ENCODE data around the gene CYYR1. TPM values are rescaled to one million over a fixed set of nuclear protein-coding genes. Genes with fewer than 3 reads are reported as not detected.

CYYR1 gene
- total and polyA plus RNA-seq, 4 donors: 1.9 to 3.4 (median 2.2) TPM

DNA sequence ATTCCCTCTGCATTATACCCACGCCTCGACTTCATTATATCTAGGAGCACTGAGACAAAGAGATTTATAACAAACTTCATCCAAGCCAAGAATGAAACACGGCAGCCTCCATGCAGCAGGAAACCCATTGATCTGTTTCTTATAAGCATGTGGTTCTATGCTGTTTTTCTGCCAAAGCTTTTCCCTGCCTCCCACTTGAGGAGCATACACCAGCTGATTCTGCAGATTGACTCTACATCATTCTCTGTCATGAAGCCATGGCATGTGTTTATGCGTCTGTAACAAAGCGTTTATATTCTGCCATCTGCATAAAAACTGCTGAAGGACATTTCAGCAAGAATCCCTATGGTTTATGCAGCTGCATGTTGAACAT is 102.0 kb downstream of the CYYR1 start:
- no peak overlapping the region for H3K4me3 ChIP-seq (ENCODE audit: low read depth in 1 of 3, low read length in 3 of 3)
- peaks cover 0 to 3% (median 0%) of the 10 kb centered on the region in 4 donors for H3K27me3 ChIP-seq (ENCODE audit: control insufficient read depth in 4 of 4, insufficient read depth in 4 of 4, low read length in 3 of 4)
- no peak for DNase-seq (ENCODE audit: low spot score)
- peaks cover 0 to 1% (median 0%) of the 10 kb centered on the region in 4 donors for H3K36me3 ChIP-seq (ENCODE audit: control insufficient read depth in 4 of 4, insufficient read depth in 3 of 4, low read depth in 1 of 4, low read length in 3 of 4)
- H3K27ac ChIP-seq (ENCODE audit: low read depth in 1 of 2, low read length in 2 of 2): no peak overlapping the region
- H3K4me1 ChIP-seq (ENCODE audit: control insufficient read depth in 4 of 4, insufficient read depth in 4 of 4, low read length in 3 of 4): no peaks in the 10 kb centered on the region
- WGBS: 85% methylated on average over 5 of the region's 5 CpGs
- H3K9me3 ChIP-seq (ENCODE audit: control insufficient read depth in 4 of 4, low read length in 3 of 4): no peaks in the 10 kb centered on the region
- no peak overlapping the region for H3K9ac ChIP-seq (ENCODE audit: low read depth in 1 of 2, low read length in 2 of 2)
- TF ChIP-seq FOXA1 (IDR thresholded peaks at IDR 0.05) (no peak), FOXA2 (IDR thresholded peaks at IDR 0.05) (no peak)

DNA sequence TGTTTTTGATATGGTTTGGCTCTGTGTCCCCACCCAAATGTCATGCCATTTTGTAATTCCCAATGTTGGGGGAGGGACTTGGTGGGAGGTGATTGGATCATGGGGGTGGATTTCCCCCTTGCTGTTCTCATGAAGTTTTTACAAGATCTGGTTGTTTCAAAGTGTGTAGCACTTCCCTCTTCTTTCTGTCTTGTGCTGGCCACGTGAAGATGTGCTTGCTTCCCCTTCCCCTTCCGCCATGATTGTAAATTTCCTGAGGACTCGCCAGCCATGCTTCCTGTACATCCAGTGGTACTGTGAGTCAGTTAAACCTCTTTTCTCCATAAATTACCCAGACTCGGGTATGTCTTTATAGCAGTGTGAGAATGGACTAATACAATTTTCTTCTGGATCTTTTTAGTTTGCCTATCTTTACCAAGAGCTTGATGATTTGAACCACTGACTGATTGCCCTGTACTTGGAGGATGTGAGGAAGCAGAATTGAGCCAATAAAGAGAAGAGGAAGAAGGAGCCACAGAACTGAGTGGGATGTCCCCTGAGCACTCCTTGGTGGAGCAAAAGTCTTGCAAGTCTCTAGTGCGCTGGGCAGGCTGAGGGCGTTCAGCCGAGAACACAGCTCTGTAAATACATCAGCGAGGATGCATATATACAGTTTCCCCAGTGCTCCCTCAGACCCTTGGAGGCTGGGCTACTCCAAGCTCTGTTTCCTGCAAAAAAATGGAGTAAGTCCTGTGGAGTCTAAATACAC is 102.6 kb downstream of the CYYR1 start:
- peaks cover 0 to 1% (median 0%) of the 10 kb centered on the region in 4 donors for H3K36me3 ChIP-seq (ENCODE audit: control insufficient read depth in 4 of 4, insufficient read depth in 3 of 4, low read depth in 1 of 4, low read length in 3 of 4)
- H3K4me3 ChIP-seq (ENCODE audit: low read depth in 1 of 3, low read length in 3 of 3): no peak overlapping the region
- no peaks in the 10 kb centered on the region for H3K9me3 ChIP-seq (ENCODE audit: control insufficient read depth in 4 of 4, low read length in 3 of 4)
- TF ChIP-seq JUND (IDR thresholded peaks at IDR 0.05) (no peak), TAF1 (conservative IDR thresholded peaks at IDR 0.05) (no peak), FOXA2 (IDR thresholded peaks at IDR 0.05) (no peak), SP1 (IDR thresholded peaks at IDR 0.05) (no peak), RXRA (IDR thresholded peaks at IDR 0.05) (no peak), GABPA (IDR thresholded peaks at IDR 0.05 in 1 of 2, conservative IDR thresholded peaks at IDR 0.05 in 1 of 2) (no peak), RAD21 (IDR thresholded peaks at IDR 0.05) (no peak), FOXA1 (IDR thresholded peaks at IDR 0.05) (no peak), HNF4G (IDR thresholded peaks at IDR 0.05) (no peak)
- TF ChIP-seq, protein P1, sequence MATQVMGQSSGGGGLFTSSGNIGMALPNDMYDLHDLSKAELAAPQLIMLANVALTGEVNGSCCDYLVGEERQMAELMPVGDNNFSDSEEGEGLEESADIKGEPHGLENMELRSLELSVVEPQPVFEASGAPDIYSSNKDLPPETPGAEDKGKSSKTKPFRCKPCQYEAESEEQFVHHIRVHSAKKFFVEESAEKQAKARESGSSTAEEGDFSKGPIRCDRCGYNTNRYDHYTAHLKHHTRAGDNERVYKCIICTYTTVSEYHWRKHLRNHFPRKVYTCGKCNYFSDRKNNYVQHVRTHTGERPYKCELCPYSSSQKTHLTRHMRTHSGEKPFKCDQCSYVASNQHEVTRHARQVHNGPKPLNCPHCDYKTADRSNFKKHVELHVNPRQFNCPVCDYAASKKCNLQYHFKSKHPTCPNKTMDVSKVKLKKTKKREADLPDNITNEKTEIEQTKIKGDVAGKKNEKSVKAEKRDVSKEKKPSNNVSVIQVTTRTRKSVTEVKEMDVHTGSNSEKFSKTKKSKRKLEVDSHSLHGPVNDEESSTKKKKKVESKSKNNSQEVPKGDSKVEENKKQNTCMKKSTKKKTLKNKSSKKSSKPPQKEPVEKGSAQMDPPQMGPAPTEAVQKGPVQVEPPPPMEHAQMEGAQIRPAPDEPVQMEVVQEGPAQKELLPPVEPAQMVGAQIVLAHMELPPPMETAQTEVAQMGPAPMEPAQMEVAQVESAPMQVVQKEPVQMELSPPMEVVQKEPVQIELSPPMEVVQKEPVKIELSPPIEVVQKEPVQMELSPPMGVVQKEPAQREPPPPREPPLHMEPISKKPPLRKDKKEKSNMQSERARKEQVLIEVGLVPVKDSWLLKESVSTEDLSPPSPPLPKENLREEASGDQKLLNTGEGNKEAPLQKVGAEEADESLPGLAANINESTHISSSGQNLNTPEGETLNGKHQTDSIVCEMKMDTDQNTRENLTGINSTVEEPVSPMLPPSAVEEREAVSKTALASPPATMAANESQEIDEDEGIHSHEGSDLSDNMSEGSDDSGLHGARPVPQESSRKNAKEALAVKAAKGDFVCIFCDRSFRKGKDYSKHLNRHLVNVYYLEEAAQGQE (IDR thresholded peaks at IDR 0.05): no peak
- TF ChIP-seq, protein P2, sequence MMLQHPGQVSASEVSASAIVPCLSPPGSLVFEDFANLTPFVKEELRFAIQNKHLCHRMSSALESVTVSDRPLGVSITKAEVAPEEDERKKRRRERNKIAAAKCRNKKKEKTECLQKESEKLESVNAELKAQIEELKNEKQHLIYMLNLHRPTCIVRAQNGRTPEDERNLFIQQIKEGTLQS (IDR thresholded peaks at IDR 0.05): no peak
- TF ChIP-seq, protein P3, sequence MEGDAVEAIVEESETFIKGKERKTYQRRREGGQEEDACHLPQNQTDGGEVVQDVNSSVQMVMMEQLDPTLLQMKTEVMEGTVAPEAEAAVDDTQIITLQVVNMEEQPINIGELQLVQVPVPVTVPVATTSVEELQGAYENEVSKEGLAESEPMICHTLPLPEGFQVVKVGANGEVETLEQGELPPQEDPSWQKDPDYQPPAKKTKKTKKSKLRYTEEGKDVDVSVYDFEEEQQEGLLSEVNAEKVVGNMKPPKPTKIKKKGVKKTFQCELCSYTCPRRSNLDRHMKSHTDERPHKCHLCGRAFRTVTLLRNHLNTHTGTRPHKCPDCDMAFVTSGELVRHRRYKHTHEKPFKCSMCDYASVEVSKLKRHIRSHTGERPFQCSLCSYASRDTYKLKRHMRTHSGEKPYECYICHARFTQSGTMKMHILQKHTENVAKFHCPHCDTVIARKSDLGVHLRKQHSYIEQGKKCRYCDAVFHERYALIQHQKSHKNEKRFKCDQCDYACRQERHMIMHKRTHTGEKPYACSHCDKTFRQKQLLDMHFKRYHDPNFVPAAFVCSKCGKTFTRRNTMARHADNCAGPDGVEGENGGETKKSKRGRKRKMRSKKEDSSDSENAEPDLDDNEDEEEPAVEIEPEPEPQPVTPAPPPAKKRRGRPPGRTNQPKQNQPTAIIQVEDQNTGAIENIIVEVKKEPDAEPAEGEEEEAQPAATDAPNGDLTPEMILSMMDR (IDR thresholded peaks at IDR 0.05; ENCODE audit: low read depth, low read length, missing input control): no peak
- 80% methylated on average over 8 of the region's 8 CpGs for WGBS
- no peak for DNase-seq (ENCODE audit: low spot score)
- no peak overlapping the region for H3K27ac ChIP-seq (ENCODE audit: low read depth in 1 of 2, low read length in 2 of 2)
- H3K27me3 ChIP-seq (ENCODE audit: control insufficient read depth in 4 of 4, insufficient read depth in 4 of 4, low read length in 3 of 4): peaks cover 0 to 3% (median 0%) of the 10 kb centered on the region in 4 donors
- no peak overlapping the region for H3K9ac ChIP-seq (ENCODE audit: low read depth in 1 of 2, low read length in 2 of 2)
- no peaks in the 10 kb centered on the region for H3K4me1 ChIP-seq (ENCODE audit: control insufficient read depth in 4 of 4, insufficient read depth in 4 of 4, low read length in 3 of 4)

Measured in liver (tissue), 9 donors.